Measurements from ENCODE around the gene KRT32. TPM values are rescaled to one million over a fixed set of nuclear protein-coding genes. Genes with fewer than 3 reads are reported as not detected.

Gene KRT32
- total and polyA plus RNA-seq, 2 donors from 2014 or later: not detected

DNA sequence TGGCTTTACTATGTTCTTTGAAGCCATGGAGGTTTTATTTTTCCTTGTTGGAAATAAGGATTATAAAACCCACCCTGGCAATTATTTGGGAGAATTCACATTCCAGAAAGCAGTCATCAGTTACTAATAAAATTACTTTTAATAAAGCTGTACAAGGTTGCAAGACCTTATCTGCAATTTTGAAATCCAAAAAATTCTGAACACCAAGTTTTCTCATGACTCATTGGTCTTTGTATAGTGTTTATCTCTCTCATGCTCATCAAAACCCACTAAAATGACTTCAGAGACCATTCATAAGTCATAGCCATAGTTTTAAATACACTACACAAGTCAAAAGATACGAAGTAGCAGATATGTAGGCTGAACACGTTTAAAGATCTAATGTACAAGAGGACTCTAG lies 20.4 kb downstream of the KRT32 start:
- no peak overlapping the region for H3K9ac ChIP-seq (ENCODE audit: low read length in 3 of 3)
- intact Hi-C loops (cut with DNase I): no loop called here
- H3K27ac ChIP-seq (ENCODE audit: low read depth in 2 of 2, low read length in 2 of 2): no peak overlapping the region
- no peak overlapping the region for H3K4me3 ChIP-seq (ENCODE audit: low read length in 3 of 3)
- no peaks in the 10 kb centered on the region for H3K36me3 ChIP-seq (ENCODE audit: control insufficient read depth in 2 of 3, insufficient read depth in 3 of 3, low read length in 3 of 3)
- no peaks in the 10 kb centered on the region for H3K27me3 ChIP-seq (ENCODE audit: control insufficient read depth, insufficient read depth, low read length)
- no peaks in the 10 kb centered on the region for H3K9me3 ChIP-seq (ENCODE audit: control insufficient read depth in 2 of 3, insufficient read depth in 1 of 3, low read length in 3 of 3)
- TF ChIP-seq, protein P1, sequence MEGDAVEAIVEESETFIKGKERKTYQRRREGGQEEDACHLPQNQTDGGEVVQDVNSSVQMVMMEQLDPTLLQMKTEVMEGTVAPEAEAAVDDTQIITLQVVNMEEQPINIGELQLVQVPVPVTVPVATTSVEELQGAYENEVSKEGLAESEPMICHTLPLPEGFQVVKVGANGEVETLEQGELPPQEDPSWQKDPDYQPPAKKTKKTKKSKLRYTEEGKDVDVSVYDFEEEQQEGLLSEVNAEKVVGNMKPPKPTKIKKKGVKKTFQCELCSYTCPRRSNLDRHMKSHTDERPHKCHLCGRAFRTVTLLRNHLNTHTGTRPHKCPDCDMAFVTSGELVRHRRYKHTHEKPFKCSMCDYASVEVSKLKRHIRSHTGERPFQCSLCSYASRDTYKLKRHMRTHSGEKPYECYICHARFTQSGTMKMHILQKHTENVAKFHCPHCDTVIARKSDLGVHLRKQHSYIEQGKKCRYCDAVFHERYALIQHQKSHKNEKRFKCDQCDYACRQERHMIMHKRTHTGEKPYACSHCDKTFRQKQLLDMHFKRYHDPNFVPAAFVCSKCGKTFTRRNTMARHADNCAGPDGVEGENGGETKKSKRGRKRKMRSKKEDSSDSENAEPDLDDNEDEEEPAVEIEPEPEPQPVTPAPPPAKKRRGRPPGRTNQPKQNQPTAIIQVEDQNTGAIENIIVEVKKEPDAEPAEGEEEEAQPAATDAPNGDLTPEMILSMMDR (IDR thresholded peaks at IDR 0.05; ENCODE audit: borderline replicate concordance, extremely low read depth, insufficient read depth): no peak
- no peak for FAIRE-seq
- no peaks in the 10 kb centered on the region for H3K4me1 ChIP-seq (ENCODE audit: control insufficient read depth in 2 of 3, insufficient read depth in 2 of 3, low read depth in 1 of 3, low read length in 3 of 3)
- no peak for DNase-seq

DNA sequence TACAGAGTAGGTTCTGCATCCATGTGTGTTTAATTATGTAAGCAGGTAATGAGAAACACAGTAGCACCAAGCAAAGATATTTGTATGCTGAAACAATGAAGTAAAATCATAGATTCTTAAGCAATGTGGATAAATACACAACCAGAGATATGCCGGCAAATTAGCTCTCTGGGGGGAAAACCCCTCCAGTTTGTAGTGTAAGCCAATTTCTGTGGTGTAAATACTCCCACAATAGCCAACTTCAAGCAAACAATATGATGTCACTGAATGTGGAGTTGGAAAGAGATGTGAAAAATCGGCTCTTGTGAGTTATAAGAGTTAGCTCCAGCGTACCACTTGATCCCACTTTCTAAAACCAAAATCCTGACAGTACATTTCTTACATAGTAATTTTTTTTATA lies 22.5 kb downstream of the KRT32 start:
- intact Hi-C loops (cut with DNase I): no loop called here

DNA sequence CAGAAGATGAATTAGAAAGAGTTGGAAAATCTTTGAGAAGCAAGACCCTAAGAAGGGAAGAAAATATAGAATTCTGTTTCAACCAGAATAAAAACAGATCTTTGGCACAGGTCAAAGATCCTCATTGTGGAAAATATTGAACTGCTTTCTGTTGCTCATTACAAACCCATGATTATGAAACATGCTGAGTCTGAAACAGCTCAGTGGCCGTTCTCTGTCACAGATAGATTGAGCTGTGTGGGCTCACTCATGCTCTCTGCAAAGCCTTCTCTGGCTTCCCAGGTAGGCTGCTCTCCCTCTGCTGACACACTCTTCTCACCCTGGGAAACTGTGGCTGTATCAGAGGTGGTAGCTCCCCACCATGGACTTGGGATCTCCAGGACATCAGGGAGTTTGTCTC lies 23.0 kb downstream of the KRT32 start:
- no peak overlapping the region for H3K4me3 ChIP-seq (ENCODE audit: low read length in 3 of 3)
- FAIRE-seq (no peak), DNase-seq (no peak)
- intact Hi-C loops (cut with DNase I): no loop called here
- no peaks in the 10 kb centered on the region for H3K9me3 ChIP-seq (ENCODE audit: control insufficient read depth in 2 of 3, insufficient read depth in 1 of 3, low read length in 3 of 3)
- no peak overlapping the region for H3K27ac ChIP-seq (ENCODE audit: low read depth in 2 of 2, low read length in 2 of 2)
- no peaks in the 10 kb centered on the region for H3K36me3 ChIP-seq (ENCODE audit: control insufficient read depth in 2 of 3, insufficient read depth in 3 of 3, low read length in 3 of 3)
- no peak overlapping the region for H3K9ac ChIP-seq (ENCODE audit: low read length in 3 of 3)
- no peaks in the 10 kb centered on the region for H3K27me3 ChIP-seq (ENCODE audit: control insufficient read depth, insufficient read depth, low read length)
- no peaks in the 10 kb centered on the region for H3K4me1 ChIP-seq (ENCODE audit: control insufficient read depth in 2 of 3, insufficient read depth in 2 of 3, low read depth in 1 of 3, low read length in 3 of 3)
- TF ChIP-seq, protein P1 (IDR thresholded peaks at IDR 0.05; ENCODE audit: borderline replicate concordance, extremely low read depth, insufficient read depth): no peak

More for the DNA sequence above, 22.5 kb downstream of the KRT32 start:
- H3K9me3 ChIP-seq (ENCODE audit: control insufficient read depth in 2 of 3, insufficient read depth in 1 of 3, low read length in 3 of 3): no peaks in the 10 kb centered on the region
- H3K4me3 ChIP-seq (ENCODE audit: low read length in 3 of 3): no peak overlapping the region
- DNase-seq (no peak), FAIRE-seq (no peak)
- no peak overlapping the region for H3K27ac ChIP-seq (ENCODE audit: low read depth in 2 of 2, low read length in 2 of 2)
- no peak overlapping the region for H3K9ac ChIP-seq (ENCODE audit: low read length in 3 of 3)
- no peaks in the 10 kb centered on the region for H3K4me1 ChIP-seq (ENCODE audit: control insufficient read depth in 2 of 3, insufficient read depth in 2 of 3, low read depth in 1 of 3, low read length in 3 of 3)
- TF ChIP-seq, protein P1 (IDR thresholded peaks at IDR 0.05; ENCODE audit: borderline replicate concordance, extremely low read depth, insufficient read depth): no peak
- no peaks in the 10 kb centered on the region for H3K27me3 ChIP-seq (ENCODE audit: control insufficient read depth, insufficient read depth, low read length)
- no peaks in the 10 kb centered on the region for H3K36me3 ChIP-seq (ENCODE audit: control insufficient read depth in 2 of 3, insufficient read depth in 3 of 3, low read length in 3 of 3)

DNA sequence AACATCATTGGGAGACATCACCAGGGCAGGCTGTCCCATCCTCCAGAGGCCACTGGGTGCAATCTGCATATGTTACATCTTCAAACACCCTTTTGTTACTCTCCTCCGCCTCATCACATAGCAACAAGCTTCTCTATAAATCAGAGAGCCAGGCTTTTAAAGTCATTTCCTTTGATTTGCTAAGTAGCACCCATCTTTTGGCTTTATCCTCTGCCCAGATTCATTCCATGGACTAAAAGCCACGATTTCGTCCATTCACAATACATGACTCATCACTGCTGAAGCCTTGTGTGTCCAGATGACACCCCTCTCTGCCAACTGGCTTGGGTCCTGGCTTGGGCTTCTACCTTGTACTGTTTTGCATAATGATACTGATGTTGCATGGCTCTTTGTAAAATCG lies 24.4 kb downstream of the KRT32 start:
- H3K27ac ChIP-seq (ENCODE audit: low read depth in 2 of 2, low read length in 2 of 2): no peak overlapping the region
- TF ChIP-seq, protein P1 (IDR thresholded peaks at IDR 0.05; ENCODE audit: borderline replicate concordance, extremely low read depth, insufficient read depth): no peak
- H3K9me3 ChIP-seq (ENCODE audit: control insufficient read depth in 2 of 3, insufficient read depth in 1 of 3, low read length in 3 of 3): no peaks in the 10 kb centered on the region
- FAIRE-seq (no peak), DNase-seq (no peak)
- H3K36me3 ChIP-seq (ENCODE audit: control insufficient read depth in 2 of 3, insufficient read depth in 3 of 3, low read length in 3 of 3): no peaks in the 10 kb centered on the region
- H3K4me3 ChIP-seq (ENCODE audit: low read length in 3 of 3): no peak overlapping the region
- intact Hi-C loops (cut with DNase I): no loop called here
- no peaks in the 10 kb centered on the region for H3K4me1 ChIP-seq (ENCODE audit: control insufficient read depth in 2 of 3, insufficient read depth in 2 of 3, low read depth in 1 of 3, low read length in 3 of 3)
- no peak overlapping the region for H3K9ac ChIP-seq (ENCODE audit: low read length in 3 of 3)
- no peaks in the 10 kb centered on the region for H3K27me3 ChIP-seq (ENCODE audit: control insufficient read depth, insufficient read depth, low read length)

Data from kidney (tissue), 14 donors.